ENCODE measurements around the gene CAPN9.

The CAPN9 gene

DNA sequence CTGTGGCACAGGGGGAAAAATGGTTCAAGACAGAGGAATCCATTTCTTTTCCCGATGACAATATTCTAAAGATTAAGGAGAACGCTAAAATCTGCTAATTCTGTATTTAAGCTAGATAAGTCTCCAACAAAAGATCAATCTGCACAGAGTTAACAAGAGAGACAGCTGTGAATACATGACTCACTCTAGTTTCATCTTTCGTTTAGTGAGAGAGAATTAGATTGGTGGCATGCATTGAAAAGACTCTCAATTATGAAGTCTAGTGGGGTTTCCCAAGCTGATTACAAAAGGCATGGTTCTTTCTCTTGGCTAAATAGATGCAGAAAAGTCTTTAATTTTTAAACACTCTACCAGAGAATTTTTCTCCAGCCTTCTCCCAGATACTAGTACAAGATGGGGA, 34.4 kb downstream of the CAPN9 start:
- no peak for TF ChIP-seq EZH2 (IDR thresholded peaks at IDR 0.05; ENCODE audit: borderline replicate concordance, low read length)
- TF ChIP-seq, protein P1, sequence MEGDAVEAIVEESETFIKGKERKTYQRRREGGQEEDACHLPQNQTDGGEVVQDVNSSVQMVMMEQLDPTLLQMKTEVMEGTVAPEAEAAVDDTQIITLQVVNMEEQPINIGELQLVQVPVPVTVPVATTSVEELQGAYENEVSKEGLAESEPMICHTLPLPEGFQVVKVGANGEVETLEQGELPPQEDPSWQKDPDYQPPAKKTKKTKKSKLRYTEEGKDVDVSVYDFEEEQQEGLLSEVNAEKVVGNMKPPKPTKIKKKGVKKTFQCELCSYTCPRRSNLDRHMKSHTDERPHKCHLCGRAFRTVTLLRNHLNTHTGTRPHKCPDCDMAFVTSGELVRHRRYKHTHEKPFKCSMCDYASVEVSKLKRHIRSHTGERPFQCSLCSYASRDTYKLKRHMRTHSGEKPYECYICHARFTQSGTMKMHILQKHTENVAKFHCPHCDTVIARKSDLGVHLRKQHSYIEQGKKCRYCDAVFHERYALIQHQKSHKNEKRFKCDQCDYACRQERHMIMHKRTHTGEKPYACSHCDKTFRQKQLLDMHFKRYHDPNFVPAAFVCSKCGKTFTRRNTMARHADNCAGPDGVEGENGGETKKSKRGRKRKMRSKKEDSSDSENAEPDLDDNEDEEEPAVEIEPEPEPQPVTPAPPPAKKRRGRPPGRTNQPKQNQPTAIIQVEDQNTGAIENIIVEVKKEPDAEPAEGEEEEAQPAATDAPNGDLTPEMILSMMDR (IDR thresholded peaks at IDR 0.05; ENCODE audit: low read length), result no peak
- no peak overlapping the region for H3K4me2 ChIP-seq (ENCODE audit: low read length)
- no peaks in the 10 kb centered on the region for H3K36me3 ChIP-seq (ENCODE audit: insufficient read depth, low read length)
- H3K4me1 ChIP-seq (ENCODE audit: insufficient read depth, low read length, severe bottlenecking), result no peaks in the 10 kb centered on the region
- H3K27ac ChIP-seq (ENCODE audit: low read depth, low read length, poor library complexity, severe bottlenecking), result no peak overlapping the region
- H2AFZ ChIP-seq (ENCODE audit: low read length), result no peak overlapping the region
- H3K79me2 ChIP-seq (ENCODE audit: insufficient read depth, low read length), result no peaks in the 10 kb centered on the region
- H3K9me3 ChIP-seq (ENCODE audit: low read length), result no peaks in the 10 kb centered on the region
- H3K27me3 ChIP-seq (ENCODE audit: insufficient read depth, low read length), result no peaks in the 10 kb centered on the region
- no peaks in the 10 kb centered on the region for H3K9me2 ChIP-seq (ENCODE audit: low read depth, low read length)
- no peak overlapping the region for H3K4me3 ChIP-seq (ENCODE audit: low read depth, low read length, poor library complexity, severe bottlenecking)
- no peaks in the 10 kb centered on the region for H3F3A ChIP-seq (ENCODE audit: insufficient read depth, low read length)
- no peaks in the 10 kb centered on the region for H4K20me1 ChIP-seq (ENCODE audit: insufficient read depth, low read length)
- H3K9ac ChIP-seq (ENCODE audit: low read length), result no peak overlapping the region

GRCh38 chr1:230784163-230784562, 37.0 kb downstream of the CAPN9 start:
- Histone ChIP-seq H3K9me3 (ENCODE audit: low read length) (no peaks in the 10 kb centered on the region), H3K4me1 (ENCODE audit: insufficient read depth, low read length, severe bottlenecking) (no peaks in the 10 kb centered on the region), H3K27ac (ENCODE audit: low read depth, low read length, poor library complexity, severe bottlenecking) (no peak overlapping the region), H2AFZ (ENCODE audit: low read length) (no peak overlapping the region), H3K9ac (ENCODE audit: low read length) (no peak overlapping the region), H3K4me3 (ENCODE audit: low read depth, low read length, poor library complexity, severe bottlenecking) (no peak overlapping the region), H3K4me2 (ENCODE audit: low read length) (no peak overlapping the region), H3K79me2 (ENCODE audit: insufficient read depth, low read length) (no peaks in the 10 kb centered on the region), H3K36me3 (ENCODE audit: insufficient read depth, low read length) (no peaks in the 10 kb centered on the region), H4K20me1 (ENCODE audit: insufficient read depth, low read length) (no peaks in the 10 kb centered on the region), H3F3A (ENCODE audit: insufficient read depth, low read length) (no peaks in the 10 kb centered on the region), H3K27me3 (ENCODE audit: insufficient read depth, low read length) (no peaks in the 10 kb centered on the region), H3K9me2 (ENCODE audit: low read depth, low read length) (no peaks in the 10 kb centered on the region)
- TF ChIP-seq, protein P1 (IDR thresholded peaks at IDR 0.05; ENCODE audit: low read length), result no peak
- TF ChIP-seq EZH2 (IDR thresholded peaks at IDR 0.05; ENCODE audit: borderline replicate concordance, low read length), result no peak

DNA sequence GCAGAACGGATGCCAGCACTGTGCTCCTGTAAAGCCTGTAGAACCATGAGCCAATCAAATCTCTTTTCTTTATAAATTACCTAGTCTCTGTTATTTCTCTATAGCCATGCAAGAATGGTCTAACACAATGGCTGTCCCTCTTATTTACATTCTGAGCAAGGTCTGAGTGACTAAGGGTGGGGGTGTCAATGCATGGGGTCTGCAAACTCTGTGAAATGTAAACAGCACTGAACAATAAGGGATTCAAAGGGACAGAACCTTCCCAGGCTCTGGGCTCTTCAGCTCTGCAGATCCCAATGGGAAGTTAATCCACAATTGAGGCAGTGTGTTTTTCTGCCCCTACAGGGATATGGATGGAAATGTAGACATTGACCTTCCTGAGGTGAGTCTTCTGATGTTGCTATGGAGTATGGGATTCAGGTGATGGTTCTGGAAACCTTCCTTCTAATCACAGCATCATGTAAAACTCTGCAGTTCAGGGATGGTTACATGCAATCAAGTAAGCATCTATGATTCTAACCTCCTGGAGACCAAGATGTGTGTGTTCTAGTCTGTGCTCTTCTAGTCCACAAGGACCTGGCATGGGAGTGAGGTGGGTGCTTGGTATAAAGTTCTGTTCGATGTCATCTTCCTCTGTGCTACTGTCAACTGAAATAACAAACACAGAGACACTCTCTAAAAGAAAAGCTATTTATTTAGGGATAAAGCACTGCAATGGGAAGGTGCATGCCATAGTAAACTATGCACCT, 38.6 kb downstream of the CAPN9 start:
- H2AFZ ChIP-seq (ENCODE audit: low read length), result no peak overlapping the region
- TF ChIP-seq, protein P1 (IDR thresholded peaks at IDR 0.05; ENCODE audit: low read length), result no peak
- no peak for TF ChIP-seq EZH2 (IDR thresholded peaks at IDR 0.05; ENCODE audit: borderline replicate concordance, low read length)
- no peaks in the 10 kb centered on the region for H3K79me2 ChIP-seq (ENCODE audit: insufficient read depth, low read length)
- no peaks in the 10 kb centered on the region for H3K36me3 ChIP-seq (ENCODE audit: insufficient read depth, low read length)
- no peak overlapping the region for H3K4me3 ChIP-seq (ENCODE audit: low read depth, low read length, poor library complexity, severe bottlenecking)
- H4K20me1 ChIP-seq (ENCODE audit: insufficient read depth, low read length), result no peaks in the 10 kb centered on the region
- H3K4me2 ChIP-seq (ENCODE audit: low read length), result no peak overlapping the region
- no peak overlapping the region for H3K9ac ChIP-seq (ENCODE audit: low read length)
- no peak overlapping the region for H3K27ac ChIP-seq (ENCODE audit: low read depth, low read length, poor library complexity, severe bottlenecking)
- no peaks in the 10 kb centered on the region for H3K4me1 ChIP-seq (ENCODE audit: insufficient read depth, low read length, severe bottlenecking)
- H3F3A ChIP-seq (ENCODE audit: insufficient read depth, low read length), result no peaks in the 10 kb centered on the region
- no peaks in the 10 kb centered on the region for H3K9me2 ChIP-seq (ENCODE audit: low read depth, low read length)
- no peaks in the 10 kb centered on the region for H3K27me3 ChIP-seq (ENCODE audit: insufficient read depth, low read length)
- no peaks in the 10 kb centered on the region for H3K9me3 ChIP-seq (ENCODE audit: low read length)

All from OCI-LY1 (cell line).